Heart left ventricle (tissue), 16 donors: ENCODE data around the gene CWC22. TPM values are rescaled to one million over a fixed set of nuclear protein-coding genes. Genes with fewer than 3 reads are reported as not detected.
"Not testable (repeated sequence)": the region's sequence is repeated elsewhere in the genome, so short reads cannot be mapped to it uniquely, and the experiment has no call there.

Experiments
- ATAC-seq, 4 donors: fragments of 200-7000 bp; cut with Tn5 transposase; one replicate each; pipeline ENCODE4 v1.9.1; 2020 to 2022; ENCODE audit warnings: moderate library complexity in 4 of 4, mild to moderate bottlenecking in 3 of 4, moderate number of reproducible peaks in 1 of 4
- DNase-seq, 5 donors: peaks; one replicate each; pipeline ENCODE4 v3.0.0-alpha.2; 2020
- H3K27ac ChIP-seq, 12 donors: fragments of 200-600 bp; sonication (generic) in 4 of 12; one replicate each; pipeline versions ENCODE4 v1.5.0 to v1.8.0; 2016 to 2022; ENCODE audit warnings: mild to moderate bottlenecking in 2 of 12
- H3K27me3 ChIP-seq, 9 donors: fragments of 200-600 bp; sonication (generic) in 2 of 9; one replicate each; pipeline versions ENCODE4 v1.5.1 to v1.8.0; 2016 to 2022; ENCODE audit warnings: mild to moderate bottlenecking in 3 of 9
- H3K36me3 ChIP-seq, 9 donors: fragments of 200-600 bp; sonication (generic) in 2 of 9; one replicate each; pipeline versions ENCODE4 v1.5.0 to v1.8.0; 2018 to 2022; ENCODE audit warnings: mild to moderate bottlenecking in 2 of 9
- H3K4me1 ChIP-seq, 12 donors: fragments of 200-600 bp; sonication (generic) in 4 of 12; one replicate each; pipeline versions ENCODE4 v1.5.0 to v1.8.0; 2016 to 2022; ENCODE audit warnings: mild to moderate bottlenecking in 3 of 12
- H3K4me3 ChIP-seq, 12 donors: fragments of 200-600 bp; sonication (generic) in 4 of 12; one replicate each; pipeline versions ENCODE4 v1.5.0 to v1.8.0; 2017 to 2022; ENCODE audit warnings: mild to moderate bottlenecking in 9 of 12, moderate library complexity in 4 of 12
- H3K9me3 ChIP-seq, 12 donors: fragments of 200-600 bp; sonication (generic) in 4 of 12; one replicate each; pipeline versions ENCODE4 v1.5.0 to v1.8.0; 2016 to 2022; ENCODE audit warnings: mild to moderate bottlenecking in 1 of 12
- POLR2A ChIP-seq, 2 donors: fragments of 450-650 bp; IDR thresholded peaks; one replicate each; pipeline ENCODE4 v1.6.1; 2017; ENCODE audit warnings: antibody characterized with exemption in 2 of 2, mild to moderate bottlenecking in 2 of 2, moderate library complexity in 2 of 2
- WGBS, 4 donors: extraction: QIAGEN DNeasy Blood & Tissue Kit in 2 of 4; methylation state at CpG; one replicate each; pipeline versions ENCODE4 v1.1.5 to v1.1.7; 2013 to 2018; 5-methylcytosine and 5-hydroxymethylcytosine counted together
- intact Hi-C, 10 donors: fragments of 100-400 bp; cut with DNase I; formaldehyde crosslinking; loops; one replicate each; pipeline versions ENCODE4 v1.11.1 to v1.14.2; 2022
- polyA plus RNA-seq, 2 donors: library from polyadenylated mRNA; stranded (reverse); fragments of 200-250 nt; gene quantifications; one replicate each; pipeline ENCODE4 v1.2.3, GENCODE V29; 2013
- total RNA-seq, 9 donors: library from RNA; depleted of rRNA in 2 of 9; stranded (reverse); fragments of >200 nt in 2 of 9; fragmentation: NEBNext Ultra II Directional in 3 of 9; extraction: Animal tissue kit (Norgen Biotek cat#: 25700) in 3 of 9; gene quantifications; one replicate each; pipeline versions ENCODE4 v1.1.0 to v1.2.4, GENCODE V29; 2016 to 2023
- TF ChIP-seq, protein P1 (sequence below), 12 donors: fragments of 200-600 bp; sonication (generic) in 4 of 12; IDR thresholded peaks; one replicate each; pipeline versions ENCODE4 v1.5.0 to v1.8.0; 2018 to 2022; ENCODE audit warnings: antibody characterized with exemption in 12 of 12, mild to moderate bottlenecking in 5 of 12
- donor health status: ischemic (EF 13 %, LVEDD 7.1; RV severe dilation, severe dysfunction).
- donor health status: healthy with polysubstance abuse.
- donor health status: DM: no; HTN: yes; CAD: no.
- donor health status: DM: no; HTN: no; CAD: no.
- donor health status: ischemic (EF 25% LVEDD 6.9; RV normal size, moderate dysfunction).
- donor health status: ischemic (EF 25% LVEDD 5.7; RV mildly dilated, moderate dysfunction).
- donor health status: healthy.
- donor health status: DM: yes; HTN: yes; CAD: no.
- donor health status: ischemic (EF 35%, LVEDD 5.7; RV mildly dilated, moderate dysfunction).
- donor health status: nonischemic (EF 11% LVEDD 7.7; RV severe dilation, severe dysfunction).
- donor health status: DM: yes; HTN: yes; CAD: no.
- donor health status: PGD.
- donor health status: ischemic (EF 29% LVEDD 5.4; RV normal size, mild dysfunction).
- donor health status: nonischemic (EF 23%, LVEDD 6.1; RV moderate dilation, normal function).

The CWC22 gene
- total and polyA plus RNA-seq, 11 donors = 6.4 to 17.7 (median 11.1) TPM

DNA sequence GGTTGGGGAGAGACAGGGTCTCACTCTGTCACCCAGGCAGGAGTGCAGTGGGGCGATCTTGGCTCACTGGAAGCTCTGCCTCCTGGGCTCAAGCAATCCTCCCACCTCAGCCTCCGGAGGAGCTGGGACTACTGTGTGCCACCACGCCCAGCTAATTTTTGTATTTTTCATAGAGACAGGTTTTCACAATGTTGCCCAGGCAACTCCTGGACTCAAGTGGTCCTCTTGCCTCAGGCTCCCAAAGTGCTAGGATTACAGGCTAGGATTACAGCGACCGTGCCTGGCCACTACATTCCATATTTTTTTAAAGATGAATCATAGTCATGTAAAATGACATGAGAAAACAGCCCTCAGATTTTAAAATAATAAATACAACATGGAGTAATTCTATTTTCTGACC, 32.3 kb downstream of the CWC22 start:
- Histone ChIP-seq H3K9me3 (no peaks in the 10 kb centered on the region), H3K27ac (no peak overlapping the region), H3K4me1 (no peaks in the 10 kb centered on the region), H3K27me3 (no peaks in the 10 kb centered on the region), H3K36me3 (peaks cover 0 to 95% (median 79%) of the 10 kb centered on the region in 9 donors), H3K4me3 (no peak overlapping the region)
- WGBS, 4 donors = 95 to 98% (median 96%) methylated on average over 5 of the region's 5 CpGs
- ATAC-seq = no peak
- DNase-seq = no peak
- TF ChIP-seq, protein P1, sequence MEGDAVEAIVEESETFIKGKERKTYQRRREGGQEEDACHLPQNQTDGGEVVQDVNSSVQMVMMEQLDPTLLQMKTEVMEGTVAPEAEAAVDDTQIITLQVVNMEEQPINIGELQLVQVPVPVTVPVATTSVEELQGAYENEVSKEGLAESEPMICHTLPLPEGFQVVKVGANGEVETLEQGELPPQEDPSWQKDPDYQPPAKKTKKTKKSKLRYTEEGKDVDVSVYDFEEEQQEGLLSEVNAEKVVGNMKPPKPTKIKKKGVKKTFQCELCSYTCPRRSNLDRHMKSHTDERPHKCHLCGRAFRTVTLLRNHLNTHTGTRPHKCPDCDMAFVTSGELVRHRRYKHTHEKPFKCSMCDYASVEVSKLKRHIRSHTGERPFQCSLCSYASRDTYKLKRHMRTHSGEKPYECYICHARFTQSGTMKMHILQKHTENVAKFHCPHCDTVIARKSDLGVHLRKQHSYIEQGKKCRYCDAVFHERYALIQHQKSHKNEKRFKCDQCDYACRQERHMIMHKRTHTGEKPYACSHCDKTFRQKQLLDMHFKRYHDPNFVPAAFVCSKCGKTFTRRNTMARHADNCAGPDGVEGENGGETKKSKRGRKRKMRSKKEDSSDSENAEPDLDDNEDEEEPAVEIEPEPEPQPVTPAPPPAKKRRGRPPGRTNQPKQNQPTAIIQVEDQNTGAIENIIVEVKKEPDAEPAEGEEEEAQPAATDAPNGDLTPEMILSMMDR (IDR thresholded peaks at IDR 0.05) = no peak
- TF ChIP-seq POLR2A (IDR thresholded peaks at IDR 0.05) = no peak
- intact Hi-C loops = no loop called here

DNA sequence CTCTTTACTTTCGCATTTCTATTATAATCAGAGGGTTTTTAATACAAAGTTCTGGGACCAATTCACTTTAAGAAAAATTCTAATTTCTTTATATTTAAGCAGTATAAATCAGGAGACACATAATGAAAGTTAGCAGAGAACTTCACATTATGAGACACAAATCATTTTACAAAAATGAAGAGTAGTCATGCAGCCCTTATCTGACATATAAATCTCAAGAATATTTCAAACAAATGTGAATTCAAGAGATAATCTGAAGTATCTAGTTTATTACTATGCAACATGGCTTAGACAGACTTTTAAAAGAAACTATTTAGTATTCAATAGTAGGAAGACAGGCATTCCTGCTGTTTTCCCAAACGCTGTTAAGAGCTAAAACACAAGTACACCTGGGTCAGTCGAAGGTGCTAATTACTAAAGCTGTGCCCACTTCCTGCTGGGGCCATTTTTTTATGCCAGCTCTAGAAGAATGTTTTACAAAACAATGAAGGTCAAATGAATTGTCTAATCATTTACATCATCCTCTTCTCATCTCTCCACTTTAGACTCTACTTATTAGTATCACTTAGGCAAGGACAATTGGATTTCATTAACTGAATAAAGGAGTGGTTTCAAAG, 40.2 kb downstream of the CWC22 start:
- TF ChIP-seq POLR2A (IDR thresholded peaks at IDR 0.05) = no peak
- TF ChIP-seq, protein P1 (IDR thresholded peaks at IDR 0.05) = no peak
- H3K36me3 ChIP-seq = peaks cover 3 to 96% (median 85%) of the 10 kb centered on the region in 9 donors
- 86 to 93% (median 87%) methylated on average over 3 of the region's 3 CpGs for WGBS, 4 donors

DNA sequence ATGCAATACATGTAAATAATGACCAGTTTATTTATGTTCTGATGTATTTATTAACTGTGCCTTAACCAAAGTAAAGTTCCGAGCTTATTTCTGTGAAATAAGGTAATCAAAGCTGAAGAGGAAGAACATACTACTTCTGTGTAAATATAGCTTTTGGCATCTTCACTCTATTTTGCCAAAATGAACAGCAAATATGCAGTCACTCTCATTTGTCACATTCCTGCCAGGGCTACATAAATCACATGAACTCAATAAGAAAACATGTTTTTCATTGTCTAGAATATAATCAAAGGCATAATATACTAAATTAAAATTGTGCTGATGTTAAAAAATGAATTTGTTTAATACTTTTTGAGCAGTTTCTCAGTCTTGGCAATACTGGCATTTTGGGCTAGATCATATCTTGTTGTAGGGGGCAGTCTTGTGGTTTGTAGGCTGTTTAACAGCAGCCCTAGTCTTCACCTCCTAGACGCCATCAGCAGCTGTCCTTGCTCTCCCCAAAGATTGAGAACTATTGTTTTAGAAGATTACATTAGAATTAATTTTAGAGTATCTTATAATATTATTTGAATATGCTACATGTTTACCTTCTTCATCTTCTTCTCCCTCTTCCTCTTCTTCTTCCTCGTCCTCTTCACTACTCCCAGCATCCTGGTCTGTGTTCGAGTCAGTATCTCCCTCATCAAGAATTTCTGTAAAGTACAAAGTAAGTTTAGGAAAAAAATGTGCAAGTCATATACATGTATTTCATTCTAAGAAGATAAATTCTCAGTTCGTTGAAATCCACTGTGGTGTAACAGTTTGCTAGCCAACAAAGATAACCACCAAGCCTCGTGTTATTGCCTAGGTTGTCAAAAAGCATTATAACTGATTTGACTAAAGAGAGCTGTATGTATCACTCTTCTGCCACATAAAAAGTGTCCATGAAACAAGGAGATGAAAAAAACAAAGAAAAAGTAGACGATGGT, 41.5 kb downstream of the CWC22 start:
- H3K4me1 ChIP-seq = no peaks in the 10 kb centered on the region
- DNase-seq (no peak), ATAC-seq (no peak)
- intact Hi-C loops = no loop called here
- H3K27me3 ChIP-seq = no peaks in the 10 kb centered on the region
- no peaks in the 10 kb centered on the region for H3K9me3 ChIP-seq
- H3K27ac ChIP-seq = no peak overlapping the region
- peaks cover 3 to 96% (median 81%) of the 10 kb centered on the region in 9 donors for H3K36me3 ChIP-seq
- WGBS, 4 donors = 91 to 95% (median 94%) methylated on average over 7 of the region's 7 CpGs
- no peak overlapping the region for H3K4me3 ChIP-seq
- no peak for TF ChIP-seq POLR2A (IDR thresholded peaks at IDR 0.05)
- TF ChIP-seq, protein P1 (IDR thresholded peaks at IDR 0.05) = no peak

More for the DNA sequence above, 40.2 kb downstream of the CWC22 start:
- H3K4me3 ChIP-seq = no peak overlapping the region
- no peaks in the 10 kb centered on the region for H3K4me1 ChIP-seq
- intact Hi-C loops = no loop called here
- H3K27me3 ChIP-seq = no peaks in the 10 kb centered on the region
- ATAC-seq (no peak), DNase-seq (no peak)
- no peak overlapping the region for H3K27ac ChIP-seq
- H3K9me3 ChIP-seq = no peaks in the 10 kb centered on the region

DNA sequence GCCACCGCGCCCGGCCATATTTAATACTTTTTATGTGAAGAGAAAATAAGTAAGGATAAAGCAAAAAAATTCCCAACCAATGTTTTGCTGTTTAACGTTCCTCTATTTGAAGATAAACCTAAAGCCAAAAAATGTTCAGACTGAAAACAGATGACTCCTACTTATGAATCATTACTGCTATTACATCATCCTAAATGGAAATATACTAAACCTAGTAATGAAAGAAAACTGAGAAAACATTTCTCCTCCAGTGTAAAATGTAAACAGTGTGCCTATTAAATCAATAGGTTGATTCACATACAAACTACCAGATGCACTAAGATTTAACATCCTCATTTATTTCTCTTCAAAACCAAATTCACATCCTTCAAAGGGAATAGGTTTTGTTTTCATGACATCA, 43.5 kb downstream of the CWC22 start:
- intact Hi-C loops = no loop called here
- Histone ChIP-seq H3K9me3 (no peaks in the 10 kb centered on the region), H3K27me3 (no peaks in the 10 kb centered on the region), H3K27ac (no peak overlapping the region), H3K36me3 (peaks cover 3 to 95% (median 71%) of the 10 kb centered on the region in 9 donors), H3K4me1 (no peaks in the 10 kb centered on the region), H3K4me3 (no peak overlapping the region)
- DNase-seq (no peak), ATAC-seq (no peak)
- WGBS, 4 donors = 92 to 96% (median 95%) methylated on average over 4 of the region's 4 CpGs
- no peak for TF ChIP-seq POLR2A (IDR thresholded peaks at IDR 0.05)
- TF ChIP-seq, protein P1 (IDR thresholded peaks at IDR 0.05) = no peak

DNA sequence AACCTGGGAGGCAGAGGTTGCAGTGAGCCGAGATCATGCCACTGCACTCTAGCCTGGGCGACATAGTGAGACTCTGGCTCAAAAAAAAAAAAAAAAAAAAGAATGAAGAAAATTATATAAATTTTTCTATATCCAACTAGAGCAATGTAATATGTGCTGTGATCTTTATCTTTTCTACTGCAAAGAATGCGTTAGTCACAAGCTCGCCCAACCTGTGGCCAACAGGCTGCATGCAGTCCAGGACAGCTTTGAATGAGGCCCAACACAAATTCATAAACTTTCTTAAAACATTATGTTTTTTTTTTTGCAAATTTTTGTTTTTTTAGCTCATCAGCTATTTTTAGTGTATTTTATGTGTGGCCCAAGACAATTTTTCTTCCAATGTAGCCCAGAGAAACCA, 48.8 kb downstream of the CWC22 start:
- H3K4me1 ChIP-seq, DNase-seq, H3K9me3 ChIP-seq, H3K27ac ChIP-seq, intact Hi-C loops, H3K27me3 ChIP-seq, ATAC-seq, H3K4me3 ChIP-seq: not testable (repeated sequence)
- H3K36me3 ChIP-seq = peaks cover 0 to 98% (median 65%) of the 10 kb centered on the region in 9 donors
- WGBS, 4 donors = 94 to 99% (median 97%) methylated on average over 4 of the region's 4 CpGs
